ENCODE results near the gene PLA2G4D.

DNA sequence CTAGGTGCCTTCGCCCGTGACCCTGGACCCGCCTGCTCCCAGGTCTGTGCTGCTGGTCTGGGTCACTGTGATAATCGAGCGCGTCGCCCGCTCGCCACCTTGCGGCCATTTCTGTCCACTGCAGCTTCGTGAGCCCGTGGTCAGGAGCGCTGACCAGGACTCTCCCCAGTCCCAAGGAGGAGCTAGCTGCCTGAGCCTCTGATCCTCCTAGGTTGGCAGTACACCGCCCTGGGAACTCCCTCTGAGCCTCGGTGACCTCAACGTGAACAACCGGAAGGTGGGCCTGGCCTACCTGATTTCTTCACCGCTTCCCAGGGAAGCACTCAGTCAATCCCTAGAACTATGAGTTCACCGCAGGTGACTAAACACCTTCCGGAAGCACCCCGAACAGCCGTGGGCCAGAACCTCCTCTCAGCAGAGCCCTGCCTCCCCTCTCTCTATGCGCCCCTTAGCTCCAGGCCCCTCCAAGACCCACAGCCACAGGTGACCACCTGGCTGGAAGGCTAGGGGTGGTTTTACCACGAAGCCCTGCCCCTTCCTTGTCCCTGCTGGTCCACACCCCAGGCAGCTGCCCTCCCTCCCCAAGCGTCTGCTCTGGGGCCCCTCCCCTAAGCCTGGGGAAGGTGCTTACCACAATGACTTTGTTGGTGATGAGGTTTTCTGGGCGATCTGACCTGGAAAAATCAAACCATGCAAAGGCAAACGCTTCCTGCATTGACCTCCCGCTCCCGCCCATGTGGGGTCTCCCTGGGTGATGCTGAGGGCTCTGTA, 9.7 kb downstream of the PLA2G4D start:
- TF ChIP-seq, protein P1, sequence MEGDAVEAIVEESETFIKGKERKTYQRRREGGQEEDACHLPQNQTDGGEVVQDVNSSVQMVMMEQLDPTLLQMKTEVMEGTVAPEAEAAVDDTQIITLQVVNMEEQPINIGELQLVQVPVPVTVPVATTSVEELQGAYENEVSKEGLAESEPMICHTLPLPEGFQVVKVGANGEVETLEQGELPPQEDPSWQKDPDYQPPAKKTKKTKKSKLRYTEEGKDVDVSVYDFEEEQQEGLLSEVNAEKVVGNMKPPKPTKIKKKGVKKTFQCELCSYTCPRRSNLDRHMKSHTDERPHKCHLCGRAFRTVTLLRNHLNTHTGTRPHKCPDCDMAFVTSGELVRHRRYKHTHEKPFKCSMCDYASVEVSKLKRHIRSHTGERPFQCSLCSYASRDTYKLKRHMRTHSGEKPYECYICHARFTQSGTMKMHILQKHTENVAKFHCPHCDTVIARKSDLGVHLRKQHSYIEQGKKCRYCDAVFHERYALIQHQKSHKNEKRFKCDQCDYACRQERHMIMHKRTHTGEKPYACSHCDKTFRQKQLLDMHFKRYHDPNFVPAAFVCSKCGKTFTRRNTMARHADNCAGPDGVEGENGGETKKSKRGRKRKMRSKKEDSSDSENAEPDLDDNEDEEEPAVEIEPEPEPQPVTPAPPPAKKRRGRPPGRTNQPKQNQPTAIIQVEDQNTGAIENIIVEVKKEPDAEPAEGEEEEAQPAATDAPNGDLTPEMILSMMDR (IDR thresholded peaks at IDR 0.05; ENCODE audit: poor library complexity, severe bottlenecking) = peak; percentile 81
- no peak for TF ChIP-seq EP300 (conservative IDR thresholded peaks at IDR 0.05; ENCODE audit: poor library complexity, severe bottlenecking)
